Osteoblast (primary cell): Measurements from ENCODE around the gene MAP4K4. TPM values are rescaled to one million over a fixed set of nuclear protein-coding genes. Genes with fewer than 3 reads are reported as not detected.

Experiments
- DNase-seq: peaks from one replicate; pipeline ENCODE4 v3.0.0; 2011; ENCODE audit warnings: low spot score, mixed read lengths; ENCODE audit not compliant: insufficient read length; ENCODE audit errors: missing footprints
- H2AFZ ChIP-seq: 2 replicates; pipeline ENCODE4 v1.6.0; 2011; ENCODE audit warnings: mild to moderate bottlenecking, low read length
- H3K27ac ChIP-seq: 2 replicates; pipeline ENCODE4 v1.5.1; 2011; ENCODE audit warnings: mild to moderate bottlenecking, low read depth, low read length, moderate library complexity
- H3K27me3 ChIP-seq: 2 replicates; pipeline ENCODE4 v1.6.0; 2012; ENCODE audit warnings: mild to moderate bottlenecking, control low read depth, inconsistent platforms, low read length, moderate library complexity; ENCODE audit not compliant: insufficient read depth
- H3K36me3 ChIP-seq: 2 replicates; pipeline ENCODE4 v1.5.1; 2011; ENCODE audit warnings: mild to moderate bottlenecking, low read length, control low read depth, moderate library complexity; ENCODE audit not compliant: insufficient read depth
- H3K4me1 ChIP-seq: 2 replicates; pipeline ENCODE4 v1.5.1; 2011; ENCODE audit warnings: mild to moderate bottlenecking, low read length, control low read depth, moderate library complexity; ENCODE audit not compliant: insufficient read depth
- H3K4me2 ChIP-seq: 2 replicates; pipeline ENCODE4 v1.6.0; 2011; ENCODE audit warnings: mild to moderate bottlenecking, low read length; ENCODE audit not compliant: insufficient read depth
- H3K4me3 ChIP-seq: fragments of 200-600 bp; sonication (generic); 3 replicates; pipeline ENCODE4 v1.5.1; 2012; ENCODE audit warnings: mild to moderate bottlenecking, low read length, inconsistent platforms; ENCODE audit not compliant: insufficient read depth
- H3K79me2 ChIP-seq: 2 replicates; pipeline ENCODE4 v1.6.0; 2012; ENCODE audit warnings: mild to moderate bottlenecking, low read length, control low read depth, inconsistent platforms; ENCODE audit not compliant: insufficient read depth
- H3K9me3 ChIP-seq: 2 replicates; pipeline ENCODE4 v1.5.1; 2011; ENCODE audit warnings: low read depth, low read length, control low read depth
- H4K20me1 ChIP-seq: 2 replicates; pipeline ENCODE4 v1.6.0; 2012; ENCODE audit warnings: mild to moderate bottlenecking, low read length, control low read depth; ENCODE audit not compliant: insufficient read depth
- total RNA-seq: library from RNA; depleted of rRNA; stranded (reverse); fragments of >200 nt; gene quantifications from 2 replicates; pipeline ENCODE4 v1.2.3, GENCODE V29; 2012
- TF ChIP-seq, protein P1 (sequence below): IDR thresholded peaks from 2 replicates; pipeline ENCODE4 v1.5.1; 2011; ENCODE audit warnings: mild to moderate bottlenecking, low read depth, low read length, moderate library complexity; ENCODE audit errors: extremely low read depth

The MAP4K4 gene
- total RNA-seq, 1 donor: 231 TPM

DNA sequence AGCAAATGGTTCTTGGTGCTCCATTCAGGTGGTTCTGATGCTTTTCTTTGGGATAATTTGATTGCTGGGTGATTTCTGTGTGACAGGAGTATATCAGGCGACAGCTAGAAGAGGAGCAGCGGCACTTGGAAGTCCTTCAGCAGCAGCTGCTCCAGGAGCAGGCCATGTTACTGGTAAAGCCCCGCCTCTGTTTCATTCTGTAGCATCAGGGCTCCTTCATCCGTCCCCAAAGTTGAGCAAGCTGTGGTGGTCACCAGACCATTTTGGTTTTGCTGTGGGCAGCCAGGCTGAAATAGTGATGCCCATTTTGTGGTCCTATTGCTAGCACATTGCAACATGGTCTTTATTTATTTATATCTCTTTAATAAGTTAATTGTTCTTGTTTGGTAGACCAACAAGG is 161.4 kb downstream of the MAP4K4 start:
- no peaks in the 10 kb centered on the region for H3K4me1 ChIP-seq
- H3K79me2 ChIP-seq: peaks cover 87% of the 10 kb centered on the region
- H3K4me3 ChIP-seq: no peak overlapping the region
- no peak overlapping the region for H3K4me2 ChIP-seq
- H3K27ac ChIP-seq: no peak overlapping the region
- no peaks in the 10 kb centered on the region for H4K20me1 ChIP-seq
- H3K36me3 ChIP-seq: peaks cover 90% of the 10 kb centered on the region
- TF ChIP-seq, protein P1, sequence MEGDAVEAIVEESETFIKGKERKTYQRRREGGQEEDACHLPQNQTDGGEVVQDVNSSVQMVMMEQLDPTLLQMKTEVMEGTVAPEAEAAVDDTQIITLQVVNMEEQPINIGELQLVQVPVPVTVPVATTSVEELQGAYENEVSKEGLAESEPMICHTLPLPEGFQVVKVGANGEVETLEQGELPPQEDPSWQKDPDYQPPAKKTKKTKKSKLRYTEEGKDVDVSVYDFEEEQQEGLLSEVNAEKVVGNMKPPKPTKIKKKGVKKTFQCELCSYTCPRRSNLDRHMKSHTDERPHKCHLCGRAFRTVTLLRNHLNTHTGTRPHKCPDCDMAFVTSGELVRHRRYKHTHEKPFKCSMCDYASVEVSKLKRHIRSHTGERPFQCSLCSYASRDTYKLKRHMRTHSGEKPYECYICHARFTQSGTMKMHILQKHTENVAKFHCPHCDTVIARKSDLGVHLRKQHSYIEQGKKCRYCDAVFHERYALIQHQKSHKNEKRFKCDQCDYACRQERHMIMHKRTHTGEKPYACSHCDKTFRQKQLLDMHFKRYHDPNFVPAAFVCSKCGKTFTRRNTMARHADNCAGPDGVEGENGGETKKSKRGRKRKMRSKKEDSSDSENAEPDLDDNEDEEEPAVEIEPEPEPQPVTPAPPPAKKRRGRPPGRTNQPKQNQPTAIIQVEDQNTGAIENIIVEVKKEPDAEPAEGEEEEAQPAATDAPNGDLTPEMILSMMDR: no peak
- no peak for DNase-seq
- no peaks in the 10 kb centered on the region for H3K9me3 ChIP-seq
- H2AFZ ChIP-seq: no peak overlapping the region
- no peaks in the 10 kb centered on the region for H3K27me3 ChIP-seq

DNA sequence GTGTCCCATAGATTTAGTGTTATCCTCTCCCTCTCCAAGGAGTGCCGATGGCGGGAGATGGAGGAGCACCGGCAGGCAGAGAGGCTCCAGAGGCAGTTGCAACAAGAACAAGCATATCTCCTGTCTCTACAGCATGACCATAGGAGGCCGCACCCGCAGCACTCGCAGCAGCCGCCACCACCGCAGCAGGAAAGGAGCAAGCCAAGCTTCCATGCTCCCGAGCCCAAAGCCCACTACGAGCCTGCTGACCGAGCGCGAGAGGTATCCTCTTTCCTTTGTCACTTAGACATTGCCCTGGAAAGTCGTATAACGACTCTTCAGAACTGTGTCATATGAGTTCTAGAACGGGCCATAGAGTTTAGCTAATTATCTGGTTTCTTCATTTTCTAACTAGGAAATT is 162.1 kb downstream of the MAP4K4 start:
- no peaks in the 10 kb centered on the region for H3K4me1 ChIP-seq
- H3K27me3 ChIP-seq: no peaks in the 10 kb centered on the region
- no peak overlapping the region for H2AFZ ChIP-seq
- H3K4me2 ChIP-seq: no peak overlapping the region
- TF ChIP-seq, protein P1: no peak
- H4K20me1 ChIP-seq: no peaks in the 10 kb centered on the region
- no peaks in the 10 kb centered on the region for H3K9me3 ChIP-seq
- peaks cover 84% of the 10 kb centered on the region for H3K79me2 ChIP-seq
- H3K27ac ChIP-seq: no peak overlapping the region
- H3K4me3 ChIP-seq: no peak overlapping the region
- no peak for DNase-seq
- peaks cover 89% of the 10 kb centered on the region for H3K36me3 ChIP-seq

DNA sequence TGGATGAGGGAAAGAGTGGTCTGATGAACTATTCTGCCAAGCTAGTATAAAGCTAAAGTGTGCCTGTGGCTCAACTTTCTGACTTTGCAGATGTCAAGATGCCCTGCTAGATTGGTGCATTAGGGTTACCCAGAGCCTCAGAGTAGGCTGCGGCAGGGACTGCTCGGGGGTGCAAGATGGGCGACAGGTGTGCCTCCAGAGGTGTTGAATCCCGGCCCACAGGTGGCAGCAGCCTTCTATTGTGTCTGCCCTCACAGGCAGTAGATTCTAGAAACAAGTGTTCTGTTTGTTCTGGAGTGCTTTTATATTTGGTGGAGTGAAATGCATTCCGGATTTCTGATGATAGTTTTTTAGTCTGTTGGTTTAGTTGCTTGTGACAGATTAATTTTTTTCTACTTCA is 162.7 kb downstream of the MAP4K4 start:
- no peak for DNase-seq
- H3K36me3 ChIP-seq: peaks cover 89% of the 10 kb centered on the region
- TF ChIP-seq, protein P1: no peak
- H3K4me2 ChIP-seq: no peak overlapping the region
- H3K27me3 ChIP-seq: no peaks in the 10 kb centered on the region
- H4K20me1 ChIP-seq: no peaks in the 10 kb centered on the region
- H3K27ac ChIP-seq: no peak overlapping the region
- no peaks in the 10 kb centered on the region for H3K4me1 ChIP-seq
- H3K79me2 ChIP-seq: peaks cover 81% of the 10 kb centered on the region
- H2AFZ ChIP-seq: no peak overlapping the region
- no peaks in the 10 kb centered on the region for H3K9me3 ChIP-seq
- no peak overlapping the region for H3K4me3 ChIP-seq

DNA sequence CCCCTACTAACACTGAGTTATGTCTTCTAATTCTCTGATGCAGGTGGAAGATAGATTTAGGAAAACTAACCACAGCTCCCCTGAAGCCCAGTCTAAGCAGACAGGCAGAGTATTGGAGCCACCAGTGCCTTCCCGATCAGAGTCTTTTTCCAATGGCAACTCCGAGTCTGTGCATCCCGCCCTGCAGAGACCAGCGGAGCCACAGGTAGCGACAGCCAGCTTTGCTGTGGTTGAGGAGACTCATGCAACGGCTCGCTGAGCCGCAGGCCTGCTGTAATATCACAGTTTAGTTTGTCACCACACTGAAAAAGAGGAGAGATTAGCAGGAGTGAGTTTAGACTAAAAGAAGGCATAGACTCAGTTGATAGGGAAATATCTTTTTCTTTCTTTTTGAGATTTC is 163.3 kb downstream of the MAP4K4 start:
- no peak overlapping the region for H2AFZ ChIP-seq
- peaks cover 90% of the 10 kb centered on the region for H3K36me3 ChIP-seq
- no peak overlapping the region for H3K27ac ChIP-seq
- no peak overlapping the region for H3K4me2 ChIP-seq
- DNase-seq: no peak
- H3K4me3 ChIP-seq: no peak overlapping the region
- TF ChIP-seq, protein P1: no peak
- no peaks in the 10 kb centered on the region for H3K4me1 ChIP-seq
- no peaks in the 10 kb centered on the region for H3K9me3 ChIP-seq
- H3K27me3 ChIP-seq: no peaks in the 10 kb centered on the region
- H4K20me1 ChIP-seq: no peaks in the 10 kb centered on the region
- H3K79me2 ChIP-seq: peaks cover 78% of the 10 kb centered on the region
